ENCODE results near the gene DAP. TPM values are rescaled to one million over a fixed set of nuclear protein-coding genes. Genes with fewer than 3 reads are reported as not detected.

DAP gene
- total RNA-seq, 1 experiment from 2014 or later: 108 TPM

GRCh38 chr5:10734037-10734709 is 26.9 kb downstream of the DAP start:
- no peaks in the 10 kb centered on the region for H3K36me3 ChIP-seq (ENCODE audit: control insufficient read depth, insufficient read depth, low read length)
- no TSS peak for BruUV-seq (replicated peaks)
- no peak overlapping the region for H3K27ac ChIP-seq (ENCODE audit: low read length)

GRCh38 chr5:10733426-10733825 is 27.6 kb downstream of the DAP start:
- H3K27ac ChIP-seq (ENCODE audit: low read length): no peak overlapping the region
- ATAC-seq (no peak), DNase-seq (ENCODE audit: low read depth, low spot score) (no peak)
- TF ChIP-seq CTCF (IDR thresholded peaks at IDR 0.05): no peak
- H3K27me3 ChIP-seq (ENCODE audit: control insufficient read depth, insufficient read depth, low read length): no peaks in the 10 kb centered on the region
- H3K4me1 ChIP-seq (ENCODE audit: control insufficient read depth, insufficient read depth, low read length): no peaks in the 10 kb centered on the region; the same call in 1 of the 2 replicates
- ChIA-PET POLR2A (no interaction called here), CTCF (no interaction called here)
- in situ Hi-C loops (cut with HindIII; ENCODE audit: low pct_unique_long_range_greater_than_20kb, low sequenced_read_pairs) (no loop called here), intact Hi-C loops (cut with micrococcal nuclease; ENCODE audit: unreplicated experiment) (no loop called here)
- H3K4me3 ChIP-seq (ENCODE audit: low read depth in 2 of 2, low read length in 2 of 2): no peak overlapping the region
- no peaks in the 10 kb centered on the region for H3K9me3 ChIP-seq (ENCODE audit: control insufficient read depth, insufficient read depth, low read depth, low read length)
- BruUV-seq (replicated peaks): no TSS peak
- H3K36me3 ChIP-seq (ENCODE audit: control insufficient read depth, insufficient read depth, low read length): no peaks in the 10 kb centered on the region

More at GRCh38 chr5:10734037-10734709, 26.9 kb downstream of the DAP start:
- TF ChIP-seq SIN3A (IDR thresholded peaks at IDR 0.05; ENCODE audit: borderline replicate concordance, insufficient read depth, low read depth, low read length): no peak
- no peak for TF ChIP-seq REST (IDR thresholded peaks at IDR 0.05; ENCODE audit: insufficient read depth in 1 of 2, low read depth in 2 of 2, low read length in 1 of 2)
- no peaks in the 10 kb centered on the region for H3K9me3 ChIP-seq (ENCODE audit: control insufficient read depth, insufficient read depth, low read depth, low read length)
- CTCF ChIA-PET: no interaction called here
- H3K4me3 ChIP-seq (ENCODE audit: low read depth in 2 of 2, low read length in 2 of 2): no peak overlapping the region
- H3K4me1 ChIP-seq (ENCODE audit: control insufficient read depth, insufficient read depth, low read length): no peaks in the 10 kb centered on the region; the same call in 1 of the 2 replicates
- ATAC-seq: no peak
- H3K27me3 ChIP-seq (ENCODE audit: control insufficient read depth, insufficient read depth, low read length): no peaks in the 10 kb centered on the region
- intact Hi-C loops (cut with micrococcal nuclease; ENCODE audit: unreplicated experiment) (no loop called here), in situ Hi-C loops (cut with HindIII; ENCODE audit: low pct_unique_long_range_greater_than_20kb, low sequenced_read_pairs) (no loop called here)
- no peak for DNase-seq (ENCODE audit: low read depth, low spot score)
- POLR2A ChIA-PET: interaction anchor here (0.5 kb wide), 1 partner anchor 245 kb away, joined by 5 read pairs; no protein-coding TSS in a partner anchor

GRCh38 chr5:10731913-10732312 is 29.1 kb downstream of the DAP start:
- in situ Hi-C loops (cut with HindIII; ENCODE audit: low pct_unique_long_range_greater_than_20kb, low sequenced_read_pairs): no loop called here
- Histone ChIP-seq H3K27me3 (ENCODE audit: control insufficient read depth, insufficient read depth, low read length) (no peaks in the 10 kb centered on the region), H3K4me3 (ENCODE audit: low read depth in 2 of 2, low read length in 2 of 2) (no peak overlapping the region), H3K36me3 (ENCODE audit: control insufficient read depth, insufficient read depth, low read length) (no peaks in the 10 kb centered on the region; the same call in 1 of the 2 replicates), H3K27ac (ENCODE audit: low read length) (no peak overlapping the region), H3K4me1 (ENCODE audit: control insufficient read depth, insufficient read depth, low read length) (peaks cover 8% of the 10 kb centered on the region), H3K9me3 (ENCODE audit: control insufficient read depth, insufficient read depth, low read depth, low read length) (no peaks in the 10 kb centered on the region)
- POLR2A ChIA-PET: interaction anchor here (0.6 kb wide), 1 partner anchor 104 kb away, joined by 3 read pairs; no protein-coding TSS in a partner anchor
- TF ChIP-seq REST (IDR thresholded peaks at IDR 0.05; ENCODE audit: insufficient read depth in 1 of 2, low read depth in 2 of 2, low read length in 1 of 2) (no peak), SIN3A (IDR thresholded peaks at IDR 0.05; ENCODE audit: borderline replicate concordance, insufficient read depth, low read depth, low read length) (no peak), CTCF (IDR thresholded peaks at IDR 0.05) (no peak), TCF7L2 (IDR thresholded peaks at IDR 0.05; ENCODE audit: low read depth, low read length) (no peak), POLR2AphosphoS5 (IDR thresholded peaks at IDR 0.05; ENCODE audit: low read depth, low read length) (no peak)
- BruUV-seq (replicated peaks): no TSS peak
- intact Hi-C loops (cut with micrococcal nuclease; ENCODE audit: unreplicated experiment): no loop called here
- CTCF ChIA-PET: no interaction called here
- ATAC-seq: no peak
- DNase-seq (ENCODE audit: low read depth, low spot score): no peak
